A549 (cell line): ENCODE data around the gene DCX.

Experiments
- JUNB ChIP-seq: fragments of >200 bp; sonication (Bioruptor Twin); formaldehyde crosslinking; IDR thresholded peaks from 2 replicates; pipeline ENCODE4 v1.6.1; 2016
- MYC ChIP-seq: IDR thresholded peaks from 2 replicates; pipeline ENCODE4 v1.6.1; 2012; ENCODE audit warnings: mild to moderate bottlenecking, inconsistent platforms, low read length, improper control_type of control experiment, borderline replicate concordance
- NR3C1 ChIP-seq: fragments of >200 bp; sonication (Bioruptor Twin); formaldehyde crosslinking; IDR thresholded peaks from 3 replicates; pipeline ENCODE4 v1.6.1; 2017
- POLR2A ChIP-seq: IDR thresholded peaks from 2 replicates; pipeline ENCODE4 v1.6.1; 2012; ENCODE audit warnings: mild to moderate bottlenecking, low read length
- RAD21 ChIP-seq, 2 experiments: fragments of >200 bp in 1 of 2; sonication (Bioruptor Twin) in 1 of 2; formaldehyde crosslinking in 1 of 2; IDR thresholded peaks in 1 of 2; conservative IDR thresholded peaks in 1 of 2; 2 replicates in 1 of 2; 3 replicates in 1 of 2; pipeline ENCODE4 v1.6.1; 2012 to 2018; ENCODE audit warnings: inconsistent platforms in 1 of 2
- TF ChIP-seq, protein P1 (sequence below): fragments of >200 bp; sonication (Bioruptor Twin); formaldehyde crosslinking; IDR thresholded peaks from 3 replicates; pipeline ENCODE4 v1.5.1; 2016
- TF ChIP-seq, protein P2 (sequence below): fragments of >200 bp; sonication (Bioruptor Twin); formaldehyde crosslinking; IDR thresholded peaks from 3 replicates; pipeline ENCODE4 v1.6.1; 2016
- TF ChIP-seq, protein P3 (sequence below): fragments of 200-600 bp; sonication (generic); IDR thresholded peaks from 2 replicates; pipeline ENCODE4 v1.6.1; 2016; ENCODE audit warnings: antibody characterized with exemption, mild to moderate bottlenecking, moderate library complexity

DNA sequence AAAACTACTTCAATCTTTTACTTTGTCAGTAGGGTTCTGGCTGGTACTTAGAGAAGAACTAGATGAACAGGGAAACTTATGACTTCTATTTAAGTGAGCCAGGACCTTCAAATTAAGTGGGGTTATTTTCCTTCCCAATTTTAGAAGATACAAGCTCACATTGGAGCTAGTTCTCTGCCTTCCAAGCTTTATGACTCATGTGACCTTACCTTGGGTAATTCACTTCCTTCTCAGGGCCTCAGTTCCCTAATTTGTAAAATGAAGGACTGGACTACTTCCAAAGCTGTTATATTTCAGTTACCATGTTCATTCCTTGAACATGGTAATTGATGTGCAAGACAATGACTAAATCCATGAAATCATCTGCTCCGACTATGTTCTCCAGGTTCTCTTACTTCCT is 32.0 kb upstream of the DCX start:
- TF ChIP-seq MYC: no peak
- TF ChIP-seq, protein P1, sequence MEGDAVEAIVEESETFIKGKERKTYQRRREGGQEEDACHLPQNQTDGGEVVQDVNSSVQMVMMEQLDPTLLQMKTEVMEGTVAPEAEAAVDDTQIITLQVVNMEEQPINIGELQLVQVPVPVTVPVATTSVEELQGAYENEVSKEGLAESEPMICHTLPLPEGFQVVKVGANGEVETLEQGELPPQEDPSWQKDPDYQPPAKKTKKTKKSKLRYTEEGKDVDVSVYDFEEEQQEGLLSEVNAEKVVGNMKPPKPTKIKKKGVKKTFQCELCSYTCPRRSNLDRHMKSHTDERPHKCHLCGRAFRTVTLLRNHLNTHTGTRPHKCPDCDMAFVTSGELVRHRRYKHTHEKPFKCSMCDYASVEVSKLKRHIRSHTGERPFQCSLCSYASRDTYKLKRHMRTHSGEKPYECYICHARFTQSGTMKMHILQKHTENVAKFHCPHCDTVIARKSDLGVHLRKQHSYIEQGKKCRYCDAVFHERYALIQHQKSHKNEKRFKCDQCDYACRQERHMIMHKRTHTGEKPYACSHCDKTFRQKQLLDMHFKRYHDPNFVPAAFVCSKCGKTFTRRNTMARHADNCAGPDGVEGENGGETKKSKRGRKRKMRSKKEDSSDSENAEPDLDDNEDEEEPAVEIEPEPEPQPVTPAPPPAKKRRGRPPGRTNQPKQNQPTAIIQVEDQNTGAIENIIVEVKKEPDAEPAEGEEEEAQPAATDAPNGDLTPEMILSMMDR: no peak
- TF ChIP-seq JUNB: no peak
- no peak for TF ChIP-seq RAD21 (conservative IDR thresholded peaks at IDR 0.05 in 1 of 2, IDR thresholded peaks at IDR 0.05 in 1 of 2)
- no peak for TF ChIP-seq NR3C1
- TF ChIP-seq, protein P2, sequence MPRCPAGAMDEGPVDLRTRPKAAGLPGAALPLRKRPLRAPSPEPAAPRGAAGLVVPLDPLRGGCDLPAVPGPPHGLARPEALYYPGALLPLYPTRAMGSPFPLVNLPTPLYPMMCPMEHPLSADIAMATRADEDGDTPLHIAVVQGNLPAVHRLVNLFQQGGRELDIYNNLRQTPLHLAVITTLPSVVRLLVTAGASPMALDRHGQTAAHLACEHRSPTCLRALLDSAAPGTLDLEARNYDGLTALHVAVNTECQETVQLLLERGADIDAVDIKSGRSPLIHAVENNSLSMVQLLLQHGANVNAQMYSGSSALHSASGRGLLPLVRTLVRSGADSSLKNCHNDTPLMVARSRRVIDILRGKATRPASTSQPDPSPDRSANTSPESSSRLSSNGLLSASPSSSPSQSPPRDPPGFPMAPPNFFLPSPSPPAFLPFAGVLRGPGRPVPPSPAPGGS: no peak
- TF ChIP-seq, protein P3, sequence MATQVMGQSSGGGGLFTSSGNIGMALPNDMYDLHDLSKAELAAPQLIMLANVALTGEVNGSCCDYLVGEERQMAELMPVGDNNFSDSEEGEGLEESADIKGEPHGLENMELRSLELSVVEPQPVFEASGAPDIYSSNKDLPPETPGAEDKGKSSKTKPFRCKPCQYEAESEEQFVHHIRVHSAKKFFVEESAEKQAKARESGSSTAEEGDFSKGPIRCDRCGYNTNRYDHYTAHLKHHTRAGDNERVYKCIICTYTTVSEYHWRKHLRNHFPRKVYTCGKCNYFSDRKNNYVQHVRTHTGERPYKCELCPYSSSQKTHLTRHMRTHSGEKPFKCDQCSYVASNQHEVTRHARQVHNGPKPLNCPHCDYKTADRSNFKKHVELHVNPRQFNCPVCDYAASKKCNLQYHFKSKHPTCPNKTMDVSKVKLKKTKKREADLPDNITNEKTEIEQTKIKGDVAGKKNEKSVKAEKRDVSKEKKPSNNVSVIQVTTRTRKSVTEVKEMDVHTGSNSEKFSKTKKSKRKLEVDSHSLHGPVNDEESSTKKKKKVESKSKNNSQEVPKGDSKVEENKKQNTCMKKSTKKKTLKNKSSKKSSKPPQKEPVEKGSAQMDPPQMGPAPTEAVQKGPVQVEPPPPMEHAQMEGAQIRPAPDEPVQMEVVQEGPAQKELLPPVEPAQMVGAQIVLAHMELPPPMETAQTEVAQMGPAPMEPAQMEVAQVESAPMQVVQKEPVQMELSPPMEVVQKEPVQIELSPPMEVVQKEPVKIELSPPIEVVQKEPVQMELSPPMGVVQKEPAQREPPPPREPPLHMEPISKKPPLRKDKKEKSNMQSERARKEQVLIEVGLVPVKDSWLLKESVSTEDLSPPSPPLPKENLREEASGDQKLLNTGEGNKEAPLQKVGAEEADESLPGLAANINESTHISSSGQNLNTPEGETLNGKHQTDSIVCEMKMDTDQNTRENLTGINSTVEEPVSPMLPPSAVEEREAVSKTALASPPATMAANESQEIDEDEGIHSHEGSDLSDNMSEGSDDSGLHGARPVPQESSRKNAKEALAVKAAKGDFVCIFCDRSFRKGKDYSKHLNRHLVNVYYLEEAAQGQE: no peak
- TF ChIP-seq POLR2A: no peak
